ENCODE data around the gene NFATC1.

- TF ChIP-seq POLR2A (IDR thresholded peaks at IDR 0.05) (no peak), CTCF (IDR thresholded peaks at IDR 0.05) (no peak)
Measured at GRCh38 chr18:79563949-79564348, 168.2 kb downstream of the NFATC1 start.
